Lung (tissue), 12 donors: ENCODE data around the gene AQP6. TPM values are rescaled to one million over a fixed set of nuclear protein-coding genes. Genes with fewer than 3 reads are reported as not detected.

Experiments
- ATAC-seq: fragments of 200-7000 bp; cut with Tn5 transposase; one replicate; pipeline ENCODE4 v1.9.1; 2020; ENCODE audit warnings: moderate number of reproducible peaks; ENCODE audit not compliant: insufficient read depth, low FRiP score
- DNase-seq, 3 donors: peaks; one replicate each; pipeline ENCODE4 v3.0.0-alpha.2; 2013 to 2017
- H3K27ac ChIP-seq, 2 donors: one replicate each; pipeline ENCODE4 v1.5.1; 2013; ENCODE audit warnings: mild to moderate bottlenecking in 2 of 2, moderate library complexity in 2 of 2, control low read depth in 1 of 2, inconsistent platforms in 1 of 2, low read depth in 1 of 2, low read length in 1 of 2
- H3K27me3 ChIP-seq, 3 donors: one replicate each; pipeline ENCODE4 v1.5.1; 2013; ENCODE audit warnings: low read length in 2 of 3; ENCODE audit not compliant: control insufficient read depth in 3 of 3, insufficient read depth in 3 of 3
- H3K36me3 ChIP-seq, 4 donors: one replicate each; pipeline ENCODE4 v1.5.1; 2013; ENCODE audit warnings: low read length in 4 of 4, mild to moderate bottlenecking in 1 of 4, moderate library complexity in 1 of 4; ENCODE audit not compliant: control insufficient read depth in 4 of 4, insufficient read depth in 4 of 4
- H3K4me1 ChIP-seq, 5 donors: one replicate each; pipeline ENCODE4 v1.5.1; 2013; ENCODE audit warnings: low read length in 5 of 5, mild to moderate bottlenecking in 2 of 5, moderate library complexity in 1 of 5; ENCODE audit not compliant: control insufficient read depth in 5 of 5, insufficient read depth in 5 of 5
- H3K4me3 ChIP-seq: one replicate; pipeline ENCODE4 v1.5.1; 2013; ENCODE audit warnings: mild to moderate bottlenecking, control low read depth, moderate library complexity
- H3K9ac ChIP-seq, 2 donors: one replicate each; pipeline ENCODE4 v1.5.1; 2013; ENCODE audit warnings: low read length in 2 of 2, control low read depth in 1 of 2; ENCODE audit not compliant: insufficient read depth in 1 of 2
- H3K9me3 ChIP-seq, 4 donors: one replicate each; pipeline ENCODE4 v1.5.1; 2013; ENCODE audit warnings: low read length in 3 of 4, mild to moderate bottlenecking in 1 of 4, moderate library complexity in 1 of 4; ENCODE audit not compliant: control insufficient read depth in 4 of 4, insufficient read depth in 3 of 4
- CTCF ChIP-seq: IDR thresholded peaks from 2 replicates; pipeline ENCODE4 v1.5.1; 2012; ENCODE audit warnings: mild to moderate bottlenecking; ENCODE audit errors: control extremely low read depth, extremely low read depth
- WGBS, 2 donors: extraction: QIAGEN DNeasy Blood & Tissue Kit; methylation state at CpG; one replicate each; pipeline ENCODE4 v1.1.7; 2013; 5-methylcytosine and 5-hydroxymethylcytosine counted together
- polyA plus RNA-seq, 2 donors: library from polyadenylated mRNA; stranded (reverse); fragments of 200-250 nt; gene quantifications; one replicate each; pipeline ENCODE4 v1.2.1, GENCODE V29; 2013
- total RNA-seq, 2 donors: library from RNA; depleted of rRNA in 1 of 2; stranded (reverse); fragments of >200 nt in 1 of 2; gene quantifications; one replicate each; pipeline ENCODE4 v1.2.1, GENCODE V29; 2014 to 2021
- donor health status: control.
- donor health status: control.
- donor health status: Bipolar disorder and iron deficiency.
- donor health status: healthy.
- donor health status: DM: yes; HTN: yes; CAD: no.

AQP6 gene
- total and polyA plus RNA-seq, 4 donors = 0.03 to 0.40 (median 0.19) TPM

- H3K9me3 ChIP-seq = peaks cover 0 to 2% (median 0%) of the 10 kb centered on the region in 4 donors
- no peak overlapping the region for H3K4me3 ChIP-seq
- no peaks in the 10 kb centered on the region for H3K36me3 ChIP-seq
- H3K27me3 ChIP-seq = peaks cover 0 to 38% (median 31%) of the 10 kb centered on the region in 3 donors
- TF ChIP-seq CTCF = no peak
- DNase-seq (no peak), ATAC-seq (no peak)
- H3K27ac ChIP-seq = peak overlapping the region in 1 of 2 donors; percentile 61
- H3K4me1 ChIP-seq = peaks cover 0 to 17% (median 5%) of the 10 kb centered on the region in 5 donors
- no peak overlapping the region for H3K9ac ChIP-seq
- WGBS, 2 donors = 25 to 44% methylated on average over 13 of the region's 13 CpGs
Measured at GRCh38 chr12:49960474-49961110, 12.2 kb upstream of the AQP6 start.

- ATAC-seq (no peak), DNase-seq (no peak)
- TF ChIP-seq CTCF = no peak
Measured at GRCh38 chr12:49961111-49961922, 11.4 kb upstream of the AQP6 start, which contains the start of gene AQP5. TSS of gene AQP5 (plus strand) at chr12:49961872. CDS start at chr12:49962018, 146 bp downstream.

GRCh38 chr12:49961993-49962764 is 10.6 kb upstream of the AQP6 start:
- no peak for TF ChIP-seq CTCF
- no peaks in the 10 kb centered on the region for H3K9me3 ChIP-seq
- WGBS, 2 donors = 55 to 60% methylated on average over 36 to 37 of the region's 37 CpGs
- DNase-seq (no peak), ATAC-seq (no peak)
- H3K9ac ChIP-seq = no peak overlapping the region
- no peak overlapping the region for H3K4me3 ChIP-seq
- peak overlapping the region in 1 of 2 donors; percentile 23 for H3K27ac ChIP-seq
- H3K36me3 ChIP-seq = no peaks in the 10 kb centered on the region
- H3K27me3 ChIP-seq = peaks cover 0 to 27% (median 24%) of the 10 kb centered on the region in 3 donors
- H3K4me1 ChIP-seq = peaks cover 0 to 21% (median 7%) of the 10 kb centered on the region in 5 donors

More at GRCh38 chr12:49961111-49961922, 11.4 kb upstream of the AQP6 start, which contains the start of gene AQP5:
- Histone ChIP-seq H3K27me3 (peaks cover 0 to 34% (median 26%) of the 10 kb centered on the region in 3 donors), H3K4me3 (no peak within 1 kb of the TSS), H3K4me1 (peaks cover 0 to 17% (median 5%) of the 10 kb centered on the region in 5 donors), H3K27ac (peak within 1 kb of the TSS in 1 of 2 donors; percentile 23), H3K36me3 (no peaks in the 10 kb centered on the region), H3K9me3 (peaks cover 0 to 2% (median 0%) of the 10 kb centered on the region in 4 donors), H3K9ac (no peak within 1 kb of the TSS)
- 4 to 6% methylated on average over 48 to 111 of the region's 111 CpGs for WGBS, 2 donors
